K562 (cell line): ENCODE measurements around the gene HEXIM1. TPM values are rescaled to one million over a fixed set of nuclear protein-coding genes. Genes with fewer than 3 reads are reported as not detected.

ENCODE experiments used
- CBFA2T2 ChIP-seq: fragments of 450-650 bp; conservative IDR thresholded peaks from 2 replicates; pipeline ENCODE4 v1.6.1; 2017; ENCODE audit warnings: mild to moderate bottlenecking
- CCAR2 ChIP-seq: fragments of 200-400 bp; formaldehyde crosslinking; IDR thresholded peaks from 2 replicates; pipeline ENCODE4 v1.6.1; 2017; ENCODE audit warnings: mild to moderate bottlenecking, low read depth, low read length
- CHD1 ChIP-seq: fragments of 200-600 bp; sonication (generic); IDR thresholded peaks from one replicate; pipeline ENCODE4 v1.6.1; 2012; ENCODE audit warnings: mild to moderate bottlenecking, moderate library complexity, low read length, inconsistent platforms
- ESRRB ChIP-seq: fragments of 250-450 bp; sonication (Bioruptor Pico); IDR thresholded peaks from 2 replicates; pipeline ENCODE4 v1.5.0; 2020; ENCODE audit warnings: mild to moderate bottlenecking, moderate library complexity, borderline replicate concordance
- ETS1 ChIP-seq: conservative IDR thresholded peaks from 2 replicates; pipeline ENCODE4 v1.6.1; 2011; ENCODE audit warnings: low read depth, mild to moderate bottlenecking, low read length; ENCODE audit not compliant: control insufficient read depth
- EZH2 ChIP-seq: IDR thresholded peaks from 2 replicates; pipeline ENCODE4 v1.6.1; 2012; ENCODE audit warnings: low read depth, mild to moderate bottlenecking, inconsistent platforms, low read length, borderline replicate concordance
- FOXP4 ChIP-seq: sonication (generic); formaldehyde crosslinking; IDR thresholded peaks from 2 replicates; pipeline ENCODE4 v1.8.0; 2022; ENCODE audit warnings: mild to moderate bottlenecking, missing genetic modification reagents, borderline replicate concordance
- KLF13 ChIP-seq: fragments of 450-650 bp; IDR thresholded peaks from 2 replicates; pipeline ENCODE4 v1.6.1; 2016; ENCODE audit warnings: missing genetic modification characterization, low read depth, mild to moderate bottlenecking, missing compliant biosample characterization, moderate library complexity, borderline replicate concordance
- NCOR1 ChIP-seq: fragments of 450-650 bp; IDR thresholded peaks from 2 replicates; pipeline ENCODE4 v1.6.1; 2016; ENCODE audit warnings: mild to moderate bottlenecking, moderate library complexity
- NR4A1 ChIP-seq, 2 experiments: fragments of 250-450 bp in 1 of 2; fragments of 450-650 bp in 1 of 2; sonication (Bioruptor Pico) in 1 of 2; IDR thresholded peaks; 2 replicates each; pipeline versions ENCODE4 v1.4.0 to v1.6.1; 2016 to 2020; ENCODE audit warnings: mild to moderate bottlenecking in 2 of 2, missing compliant biosample characterization in 1 of 2, missing genetic modification characterization in 1 of 2, moderate library complexity in 1 of 2
- PHF21A ChIP-seq: fragments of 450-650 bp; IDR thresholded peaks from 2 replicates; pipeline ENCODE4 v1.6.1; 2017; ENCODE audit warnings: low read depth, borderline replicate concordance
- POLR3A ChIP-seq: IDR thresholded peaks from 2 replicates; pipeline ENCODE4 v1.6.1; 2011; ENCODE audit warnings: borderline replicate concordance, mild to moderate bottlenecking, moderate library complexity; ENCODE audit not compliant: insufficient read length, insufficient read depth; ENCODE audit errors: extremely low read depth
- PTTG1 ChIP-seq: fragments of 450-650 bp; IDR thresholded peaks from 2 replicates; pipeline ENCODE4 v1.6.1; 2016; ENCODE audit warnings: low read depth, mild to moderate bottlenecking, missing genetic modification characterization, missing compliant biosample characterization
- SNAPC5 ChIP-seq: fragments of 250-450 bp; sonication (Bioruptor Pico); IDR thresholded peaks from 2 replicates; pipeline ENCODE4 v1.8.0; 2021; ENCODE audit warnings: moderate library complexity, mild to moderate bottlenecking, inconsistent platforms
- THAP7 ChIP-seq: fragments of 250-450 bp; sonication (Bioruptor Pico); IDR thresholded peaks from 2 replicates; pipeline ENCODE4 v1.5.0; 2021
- ZMIZ1 ChIP-seq, 2 experiments: fragments of 150-350 bp in 1 of 2; IDR thresholded peaks; 2 replicates each; pipeline ENCODE4 v1.6.1; 2012 to 2016; ENCODE audit warnings: low read depth in 2 of 2, low read length in 2 of 2, mild to moderate bottlenecking in 1 of 2, moderate library complexity in 1 of 2
- ZNF12 ChIP-seq: sonication (generic); formaldehyde crosslinking; IDR thresholded peaks from 2 replicates; pipeline ENCODE4 v1.4.0; 2020; ENCODE audit warnings: mild to moderate bottlenecking, missing genetic modification reagents
- polyA plus RNA-seq, 8 experiments: library from polyadenylated mRNA; depleted of rRNA in 4 of 8; stranded (reverse) in 5 of 8; unstranded in 3 of 8; fragments of >200 nt; fragmentation: Nextera tagmentation in 2 of 8; fragmentation: Illumina TruSeq in 1 of 8; extraction: Ambion mirVana in 2 of 8; extraction: Trizol in 1 of 8; gene quantifications; 2 replicates each; pipeline versions ENCODE4 v1.2.1 to v1.2.3, GENCODE V29; 2011 to 2014; ENCODE audit warnings: inconsistent platforms in 1 of 8, missing spikeins in 1 of 8
- total RNA-seq, 7 experiments: library from RNA; depleted of rRNA in 6 of 7; stranded (reverse); fragments of >200 nt in 6 of 7; fragmentation: Illumina TruSeq in 2 of 7; extraction: Trizol in 2 of 7; gene quantifications; 2 replicates each; pipeline versions ENCODE4 v1.2.1 to v1.2.3, GENCODE V29; 2011 to 2021; ENCODE audit warnings: low replicate concordance in 1 of 7

The HEXIM1 gene
- total and polyA plus RNA-seq, 9 of the 15 experiments (the other 6 are each of a cell fraction or from before 2014, with no cell fraction given), result 1.4 to 28.3 (median 9.1) TPM

GRCh38 chr17:45123930-45124796 is 24.1 kb upstream of the HEXIM1 start (continued):
- no peak for TF ChIP-seq ZMIZ1 (IDR thresholded peaks at IDR 0.05; ENCODE audit: low read depth in 2 of 2, low read length in 2 of 2)
- no peak for TF ChIP-seq CCAR2
- TF ChIP-seq CHD1, result no peak
- no peak for TF ChIP-seq PTTG1
- TF ChIP-seq ZNF12 (CRISPR knock-in tag), result no peak
- TF ChIP-seq CBFA2T2, result peak; percentile 24; the same call in 1 of the 2 replicates
- TF ChIP-seq FOXP4 (CRISPR knock-in tag), result no peak
- TF ChIP-seq POLR3A, result no peak
- TF ChIP-seq KLF13 (tag), result no peak
- TF ChIP-seq PHF21A, result no peak
- peak; percentile 90 for TF ChIP-seq ETS1
- no peak for TF ChIP-seq ESRRB (CRISPR knock-in tag)
- TF ChIP-seq SNAPC5 (CRISPR knock-in tag), result no peak
- no peak for TF ChIP-seq EZH2
- 0 out of 2 replicates have a peak, but pooled peaks have one; percentile 34 for TF ChIP-seq NCOR1
- TF ChIP-seq THAP7 (CRISPR knock-in tag), result no peak
- TF ChIP-seq NR4A1 (CRISPR knock-in tag; IDR thresholded peaks at IDR 0.05), result no peak
- peak; percentile 43; the same call in 1 of the 2 replicates for TF ChIP-seq NR4A1 (tag; IDR thresholded peaks at IDR 0.05)
